HG02970 (cell line): ENCODE results near the gene CST5.
"Not testable (repeated sequence)": the region's sequence is repeated elsewhere in the genome, so short reads cannot be mapped to it uniquely, and the experiment has no call there.

ENCODE experiments used
- ATAC-seq: cut with Tn5 transposase; IDR thresholded peaks from one replicate; pipeline ENCODE4 v1.9.1; 2021; ENCODE audit warnings: mild to moderate bottlenecking, moderate library complexity, moderate number of reproducible peaks; ENCODE audit not compliant: unreplicated experiment, low FRiP score

The CST5 gene, protein sequence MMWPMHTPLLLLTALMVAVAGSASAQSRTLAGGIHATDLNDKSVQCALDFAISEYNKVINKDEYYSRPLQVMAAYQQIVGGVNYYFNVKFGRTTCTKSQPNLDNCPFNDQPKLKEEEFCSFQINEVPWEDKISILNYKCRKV

DNA sequence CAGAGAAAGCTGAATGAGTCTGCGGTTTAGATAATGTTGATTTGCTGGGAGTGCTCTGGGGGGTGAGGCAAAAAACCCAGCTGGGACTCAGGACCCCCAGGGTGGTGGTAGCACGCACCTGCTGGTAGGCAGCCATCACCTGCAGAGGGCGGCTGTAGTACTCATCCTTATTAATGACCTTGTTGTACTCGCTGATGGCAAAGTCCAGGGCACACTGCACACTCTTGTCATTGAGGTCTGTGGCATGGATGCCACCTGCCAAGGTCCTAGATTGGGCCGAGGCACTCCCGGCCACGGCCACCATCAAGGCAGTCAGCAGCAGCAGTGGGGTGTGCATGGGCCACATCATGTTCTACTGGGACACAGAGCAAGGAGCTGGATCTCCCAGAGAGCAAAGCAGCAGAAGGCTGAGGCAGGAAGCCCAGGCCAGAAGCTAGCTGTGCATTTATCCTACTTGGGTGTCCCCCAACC is at the start of gene CST5:
CST5 (minus strand) TSS at position 421 of the 471 bp plus-strand sequence; CDS start at position 349, 72 bp downstream.
- ATAC-seq: no peak

DNA sequence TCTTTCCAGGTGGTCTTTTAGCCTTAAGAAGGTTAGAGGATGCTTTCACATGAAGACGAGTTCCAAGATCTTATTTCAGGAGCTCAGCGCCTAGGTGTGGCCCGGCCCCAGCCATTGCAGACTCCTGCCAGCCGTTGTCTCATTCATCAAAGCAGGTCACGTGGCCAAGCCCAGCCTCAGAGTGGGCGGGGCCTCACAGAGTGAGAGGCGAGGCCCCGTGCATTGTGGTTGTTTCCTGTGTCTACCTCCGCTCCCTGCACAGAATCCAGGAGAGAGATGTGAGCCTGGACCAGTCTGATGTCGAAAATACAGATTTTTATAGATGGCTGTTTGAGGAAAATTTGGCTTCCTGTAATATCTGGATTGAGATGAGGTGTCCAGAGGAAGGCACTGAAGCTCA is 49.2 kb upstream of the CST5 start:
- ATAC-seq: no peak

DNA sequence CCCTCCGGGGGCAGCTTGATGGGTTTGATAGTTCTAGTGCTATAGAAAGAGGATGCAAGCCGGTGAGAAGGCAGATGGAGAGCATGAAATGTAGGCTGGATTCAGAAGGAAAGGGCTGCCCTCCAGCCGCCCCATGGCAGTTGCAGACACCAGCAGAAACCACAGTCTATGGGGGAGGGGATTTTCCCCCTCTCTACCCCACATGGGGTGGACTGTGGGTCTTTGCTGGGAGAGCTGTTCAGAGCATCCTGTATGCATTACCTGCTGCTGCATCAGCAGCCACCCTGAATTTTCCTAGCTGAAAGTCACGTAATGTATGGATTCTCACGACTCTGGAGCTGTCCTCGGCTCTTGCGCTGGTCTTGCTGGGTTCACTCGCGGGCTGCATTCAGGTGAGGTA is 48.8 kb upstream of the CST5 start:
- ATAC-seq: no peak

DNA sequence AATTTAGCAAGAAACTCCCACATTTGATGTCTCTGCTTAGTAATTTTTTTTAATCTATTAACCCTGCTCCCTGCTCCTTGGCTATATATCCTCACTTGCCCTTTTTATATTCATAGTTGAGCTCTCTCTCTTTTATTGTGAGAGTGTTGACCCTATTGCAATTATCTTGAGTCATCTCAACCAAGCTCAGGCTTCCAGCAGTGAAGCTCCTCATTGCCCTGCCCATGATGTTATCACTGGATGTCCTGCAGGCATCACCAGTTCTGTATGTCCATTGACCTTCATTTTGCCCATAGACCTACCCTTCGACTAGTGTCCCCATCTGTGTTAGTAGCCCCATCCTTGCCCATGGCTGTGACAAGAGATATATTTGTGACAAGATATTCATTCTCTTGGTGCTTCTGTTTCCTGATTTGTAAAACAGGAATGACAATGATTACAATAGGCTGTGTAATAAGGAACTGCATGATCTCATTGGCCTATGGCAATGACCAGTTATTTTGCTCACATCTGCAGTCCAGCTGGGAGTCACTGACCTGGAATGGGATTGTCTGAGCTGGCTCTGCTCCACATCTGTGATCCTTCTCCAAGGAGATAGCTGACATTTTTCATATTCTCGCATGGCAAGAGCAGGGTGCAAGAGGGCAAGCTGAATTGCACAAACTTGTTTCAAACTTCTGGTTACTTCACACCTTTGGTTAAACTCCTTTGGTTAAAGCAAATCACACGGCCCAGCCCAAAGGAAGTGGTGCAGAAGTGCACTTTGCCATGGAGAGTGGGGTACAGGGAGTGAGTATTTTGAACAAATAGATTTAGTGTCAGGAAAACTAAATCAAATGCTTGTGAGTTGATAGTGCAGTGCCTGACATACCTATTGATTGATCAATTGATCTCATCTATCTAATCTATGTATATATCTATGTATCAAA is 47.7 kb upstream of the CST5 start:
- no peak for ATAC-seq

DNA sequence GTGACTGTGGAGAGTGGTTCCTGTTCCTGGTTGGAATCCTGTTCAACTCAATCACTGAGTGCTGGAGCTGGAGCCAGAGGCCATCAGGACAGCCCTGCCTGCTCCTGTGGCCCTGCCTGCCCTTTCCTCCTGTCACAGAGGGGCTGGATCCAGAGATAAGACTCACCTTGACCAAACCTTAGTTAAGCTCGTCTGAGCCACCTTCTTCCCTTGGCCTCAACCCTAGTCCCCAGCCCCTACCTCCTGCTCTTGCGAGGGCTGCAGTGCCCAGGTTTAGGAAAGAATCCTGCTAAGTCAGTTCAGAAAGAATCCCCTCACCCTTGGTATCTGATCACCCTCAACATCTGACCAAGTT is 47.0 kb upstream of the CST5 start:
- no peak for ATAC-seq

DNA sequence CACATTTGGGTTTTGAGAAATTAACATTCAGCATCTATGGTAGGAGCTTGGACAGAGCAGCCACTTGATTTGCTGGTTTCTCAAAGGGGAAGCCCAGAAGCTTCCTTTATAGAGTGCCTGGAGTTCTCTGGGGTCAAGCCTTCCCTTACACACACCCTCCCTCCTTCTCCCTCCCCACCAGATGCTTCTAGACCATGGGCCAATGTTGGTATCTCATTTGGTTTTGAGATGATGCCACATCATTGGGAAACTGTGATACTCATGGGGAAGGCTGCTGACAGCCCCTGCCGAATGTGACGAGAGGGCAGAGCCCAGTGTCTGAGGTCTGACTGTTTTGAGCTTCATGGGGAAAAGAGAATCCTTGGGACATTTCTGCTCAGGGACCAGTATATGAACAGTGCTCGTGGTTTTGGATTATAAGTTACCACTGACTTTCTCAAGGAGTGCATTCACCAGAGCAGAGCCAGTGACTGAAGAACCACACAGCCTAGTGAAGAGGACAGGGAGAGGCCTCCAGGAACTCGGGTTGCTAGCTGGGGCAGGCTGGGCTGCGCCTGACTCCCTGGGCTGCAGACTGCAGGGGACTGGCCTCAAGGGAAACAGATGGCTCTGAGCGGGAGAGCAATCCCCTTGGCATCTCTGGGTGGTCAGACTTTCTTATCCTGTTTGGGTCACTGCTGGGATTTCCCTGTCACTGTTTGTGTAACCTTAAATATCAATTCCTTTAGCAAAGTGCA is 46.4 kb upstream of the CST5 start:
- ATAC-seq: no peak

DNA sequence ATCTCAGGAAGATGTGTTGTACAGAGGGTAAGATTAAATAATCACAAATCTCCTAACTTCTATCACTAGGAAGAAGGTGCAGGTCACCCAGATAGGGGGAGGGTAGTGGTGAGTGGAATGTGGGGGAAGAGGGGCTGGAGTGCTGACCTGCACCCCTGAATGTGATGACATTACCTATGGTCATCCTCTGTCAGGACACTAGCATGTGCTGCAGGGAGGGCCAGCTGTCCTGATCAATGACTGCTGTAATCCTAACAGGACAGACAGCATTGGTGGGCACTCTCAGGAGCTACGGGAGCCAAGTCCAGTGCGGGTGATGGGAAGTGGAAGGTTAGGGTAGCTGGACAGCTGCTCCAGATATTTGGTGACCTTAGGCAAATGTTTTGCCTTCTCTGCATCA is 45.2 kb upstream of the CST5 start:
- no peak for ATAC-seq

DNA sequence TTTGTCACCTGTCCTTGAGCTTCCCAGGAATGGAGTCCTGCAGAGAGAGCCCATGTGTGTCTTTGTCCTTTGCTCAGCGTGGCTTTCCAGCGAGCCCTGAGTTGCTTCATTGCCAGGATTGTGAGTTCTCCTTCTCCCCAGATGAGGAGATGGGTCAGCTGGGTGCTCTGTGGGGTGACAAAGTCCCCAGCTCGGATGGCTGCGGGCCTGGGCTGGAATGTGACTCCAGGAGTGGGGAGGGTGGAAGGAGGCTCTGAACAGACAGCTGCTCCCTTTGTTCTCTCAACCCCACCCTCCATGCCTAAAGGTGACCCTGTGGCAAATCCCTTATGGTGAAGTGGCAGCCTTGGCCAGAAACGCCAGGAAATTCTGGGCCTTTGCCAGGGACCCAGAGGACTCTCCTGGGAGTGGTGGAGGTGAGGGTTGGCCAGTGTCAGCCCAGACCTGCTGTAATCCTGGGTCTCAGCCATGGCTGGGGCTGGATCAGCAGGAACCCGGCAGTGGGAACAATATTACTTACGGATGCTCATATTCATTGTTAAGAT is 44.4 kb upstream of the CST5 start:
- no peak for ATAC-seq

DNA sequence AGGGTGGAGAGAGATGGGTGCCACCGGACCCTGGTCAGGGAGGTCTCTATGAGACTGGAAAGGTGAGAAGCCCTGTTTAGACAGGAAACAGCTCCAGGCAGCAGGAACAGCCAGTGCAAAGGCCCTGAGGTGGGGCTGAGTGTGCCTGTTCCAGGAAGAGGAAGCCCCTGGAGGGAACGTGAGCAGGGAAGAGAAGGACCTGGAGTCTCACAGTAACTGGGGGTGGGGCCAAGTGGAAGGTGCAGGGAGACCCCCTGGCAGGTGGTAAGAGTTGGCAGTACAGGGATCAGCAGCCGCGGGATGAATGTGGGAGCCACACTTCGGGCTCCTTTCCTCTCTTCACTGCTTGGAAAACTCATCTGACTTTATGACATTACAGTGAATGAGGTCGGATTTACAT is 43.8 kb upstream of the CST5 start:
- no peak for ATAC-seq

DNA sequence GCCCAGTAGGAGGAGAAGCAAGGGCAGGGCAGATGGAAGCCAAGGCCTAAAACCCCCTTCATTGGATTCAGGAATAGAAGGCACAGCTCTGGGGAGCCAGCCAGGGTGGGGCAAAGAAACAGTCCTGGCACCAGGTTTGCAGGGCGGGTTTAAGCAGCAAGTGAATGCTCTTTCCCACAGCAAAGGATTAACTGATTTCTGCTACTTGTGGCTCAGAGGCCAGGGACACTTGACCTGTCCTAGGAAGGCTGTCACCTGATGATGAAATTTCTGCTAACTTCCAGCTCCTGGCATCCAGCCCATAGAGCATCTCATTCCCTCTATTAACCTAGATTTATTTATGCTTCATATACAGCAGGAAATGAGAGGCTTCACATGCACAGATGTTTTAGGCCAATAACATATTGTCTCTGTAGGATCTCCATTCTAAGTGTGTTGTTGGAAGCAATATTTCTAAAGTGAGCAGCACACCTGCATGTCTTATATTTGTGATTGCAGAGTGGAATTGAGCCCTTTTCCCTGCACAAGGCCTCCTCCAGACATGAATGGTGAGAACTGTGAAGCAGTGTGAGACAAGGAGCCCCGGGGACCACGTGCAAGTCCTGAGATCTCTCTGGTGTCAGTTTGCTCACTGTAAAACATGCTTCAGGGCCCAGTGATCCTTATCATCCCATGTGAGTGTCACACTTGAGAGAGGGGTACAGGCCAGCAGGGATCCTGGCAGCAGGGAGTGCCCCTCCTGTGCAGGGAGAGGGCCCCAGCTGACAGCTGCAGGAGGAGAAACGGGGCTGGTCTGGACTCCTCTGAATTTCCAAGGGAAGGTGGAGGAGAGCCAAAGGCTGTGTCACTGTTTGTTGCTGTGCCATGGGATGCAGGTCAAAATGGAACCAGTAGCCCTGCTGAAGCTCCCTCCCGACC is 41.1 kb upstream of the CST5 start:
- ATAC-seq: no peak

DNA sequence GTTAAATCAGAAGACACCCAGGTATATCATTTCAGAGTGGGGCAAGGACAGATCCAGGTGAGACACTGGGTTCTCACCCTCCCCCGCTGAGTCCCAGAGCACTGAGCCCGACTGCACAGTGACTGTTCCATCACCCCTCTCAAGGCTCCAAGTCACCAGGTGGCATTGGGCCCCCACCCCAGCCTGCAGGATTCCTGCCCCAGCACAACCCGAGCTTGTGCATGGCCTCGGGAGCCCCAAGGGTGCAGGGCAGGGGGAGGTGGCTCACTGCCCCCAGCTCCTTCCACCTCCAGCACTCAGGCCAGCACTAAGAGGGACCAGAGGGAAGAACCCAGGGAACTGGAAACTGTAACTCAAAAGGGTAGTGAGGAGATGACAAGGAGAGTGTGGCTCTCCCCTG is 39.3 kb upstream of the CST5 start:
- ATAC-seq: no peak

DNA sequence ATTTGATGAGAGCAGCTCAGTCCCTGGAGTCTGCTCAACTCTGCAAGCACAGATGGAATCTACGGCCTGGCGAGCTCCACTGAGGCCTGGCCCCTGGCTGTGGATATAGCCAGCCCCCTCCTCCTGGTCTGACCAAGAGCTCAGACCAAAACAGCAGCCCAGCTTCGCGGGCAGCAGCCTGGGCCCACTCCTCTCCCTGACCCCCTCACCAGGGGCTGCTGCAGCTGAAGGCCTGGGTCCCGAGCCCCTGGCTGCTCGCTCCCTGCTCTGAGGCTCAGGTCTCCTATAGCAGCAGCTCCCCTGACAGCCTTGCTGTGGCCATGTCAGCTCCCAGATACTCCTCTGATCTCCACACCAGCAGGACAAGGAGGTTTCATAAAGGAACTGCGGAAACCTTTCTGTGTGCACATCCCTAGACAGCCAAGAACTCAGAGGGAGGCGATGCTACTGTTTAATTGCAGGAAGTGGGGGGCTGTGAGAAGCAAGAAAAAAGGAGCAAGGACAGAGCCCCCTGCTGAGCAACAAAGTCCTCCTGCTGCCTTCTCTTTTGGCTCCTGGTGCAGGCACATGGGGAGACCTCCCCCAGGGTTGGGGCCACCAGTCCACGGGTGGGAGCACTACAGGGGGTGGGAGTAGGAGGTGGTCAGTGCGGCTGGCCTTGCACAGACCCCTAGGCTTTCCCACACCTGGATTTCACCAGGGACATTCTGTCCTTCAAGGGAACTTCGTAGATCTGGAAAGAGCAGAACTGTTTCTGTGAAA is 38.7 kb upstream of the CST5 start:
- ATAC-seq: no peak

DNA sequence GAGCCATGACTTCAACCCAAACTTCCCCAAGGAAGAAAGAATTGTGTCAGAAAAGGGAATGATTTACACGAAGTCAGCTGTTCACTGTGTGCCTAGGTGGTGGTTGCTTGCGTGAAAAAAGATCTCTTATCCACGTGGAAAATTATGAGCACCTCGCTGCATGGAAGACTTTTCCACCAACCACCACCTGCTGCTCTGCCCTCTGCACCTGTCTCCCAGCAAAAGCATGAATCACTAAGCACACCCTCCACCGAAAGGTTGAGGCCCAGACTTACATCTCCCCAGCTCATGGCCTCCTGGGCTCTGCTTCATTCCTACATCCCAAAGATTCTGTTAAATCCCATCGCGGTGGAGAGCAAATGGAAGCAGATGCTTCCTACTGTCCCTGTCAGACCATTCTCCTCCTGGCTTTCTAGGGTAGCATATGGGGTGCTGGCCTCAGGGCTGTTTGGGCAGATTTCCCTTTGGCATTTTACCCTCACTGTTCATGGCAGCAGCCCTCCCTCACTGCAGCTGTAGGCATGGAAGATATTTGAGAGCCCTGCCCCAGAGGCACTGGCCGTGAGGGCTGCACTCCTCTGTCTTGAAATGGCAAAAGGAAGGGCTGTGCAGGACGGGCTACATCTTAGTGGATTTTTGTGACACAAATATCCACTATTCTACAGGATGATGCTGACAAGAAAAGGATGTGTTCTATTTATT is 37.6 kb upstream of the CST5 start:
- ATAC-seq: no peak

DNA sequence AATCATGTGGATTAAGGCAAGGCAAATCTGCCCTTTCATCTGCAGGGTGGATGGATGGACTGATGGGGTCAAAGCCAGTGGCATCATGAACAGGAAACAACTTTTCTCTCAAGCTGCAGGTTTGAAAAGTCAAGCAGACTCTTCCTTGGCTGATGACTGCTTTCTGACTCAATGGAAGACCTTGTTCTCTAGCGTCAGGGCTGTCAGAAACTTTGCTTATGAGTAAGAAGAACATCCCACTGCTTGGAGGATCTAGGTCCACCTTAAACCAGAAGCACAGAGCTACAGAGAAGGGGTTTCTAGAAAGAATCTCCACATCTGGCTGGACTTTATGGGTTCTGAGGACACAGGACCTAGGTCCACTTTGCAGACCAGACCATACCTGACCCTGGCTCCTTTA is 36.3 kb upstream of the CST5 start:
- ATAC-seq: no peak

DNA sequence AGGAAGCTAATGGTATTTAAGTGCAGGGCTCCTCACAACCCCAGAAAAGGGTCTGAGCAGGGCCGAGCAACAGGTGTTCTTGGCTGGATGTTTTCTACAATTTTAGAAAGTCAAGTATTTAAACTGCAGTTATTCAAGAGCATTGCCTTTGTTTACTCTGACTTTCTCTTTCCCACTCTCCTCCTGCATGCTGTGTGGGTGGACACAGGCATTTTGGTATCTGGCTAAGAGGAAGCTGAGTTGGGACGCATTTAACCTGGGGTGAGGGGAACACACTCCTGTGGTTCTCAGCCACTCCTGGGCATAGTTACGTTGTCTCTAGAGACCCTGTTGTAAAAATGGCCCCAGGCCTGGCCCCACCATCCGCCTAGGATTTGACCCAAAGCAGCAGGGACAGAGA is 34.9 kb upstream of the CST5 start:
- not testable (repeated sequence) for ATAC-seq

DNA sequence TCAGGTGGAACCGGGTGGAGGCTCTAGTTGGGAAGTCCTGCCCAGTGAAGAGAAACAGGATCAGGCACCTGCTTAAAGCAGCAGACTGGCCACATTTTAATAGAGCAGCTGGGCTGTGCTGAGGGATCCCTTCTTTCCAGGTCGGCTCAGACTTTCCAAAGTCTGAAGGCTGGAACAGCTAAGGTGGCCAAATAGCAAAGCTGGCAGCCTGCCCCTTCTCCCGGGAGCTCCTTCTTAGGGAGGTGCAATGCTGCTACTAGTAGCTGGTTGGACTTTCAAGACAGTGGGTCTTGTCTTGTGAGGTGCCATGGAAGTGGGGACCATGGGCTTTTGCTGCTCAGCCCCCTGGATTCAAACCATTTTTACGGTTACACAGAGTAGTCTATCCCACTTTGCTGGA is 30.7 kb upstream of the CST5 start:
- no peak for ATAC-seq

DNA sequence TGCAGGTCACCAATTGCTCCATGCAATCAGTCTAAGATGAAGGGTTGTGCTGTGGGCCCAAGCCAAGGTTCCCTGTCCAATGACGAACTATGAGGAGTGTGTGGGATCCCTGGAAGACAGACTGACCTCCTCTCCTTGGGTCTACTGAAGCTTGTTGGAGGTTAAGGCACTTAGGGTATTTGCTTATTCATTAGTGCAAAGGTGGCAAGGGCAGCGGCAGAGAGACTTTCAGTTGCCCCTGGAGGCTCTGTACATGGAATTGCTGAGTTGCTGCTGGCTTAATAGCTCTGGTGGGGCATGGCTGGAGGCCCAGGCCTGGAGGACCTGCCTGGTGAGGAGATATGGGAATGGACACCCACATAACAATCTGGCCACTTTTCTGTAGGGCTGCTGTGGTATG is 29.8 kb upstream of the CST5 start:
- ATAC-seq: no peak

DNA sequence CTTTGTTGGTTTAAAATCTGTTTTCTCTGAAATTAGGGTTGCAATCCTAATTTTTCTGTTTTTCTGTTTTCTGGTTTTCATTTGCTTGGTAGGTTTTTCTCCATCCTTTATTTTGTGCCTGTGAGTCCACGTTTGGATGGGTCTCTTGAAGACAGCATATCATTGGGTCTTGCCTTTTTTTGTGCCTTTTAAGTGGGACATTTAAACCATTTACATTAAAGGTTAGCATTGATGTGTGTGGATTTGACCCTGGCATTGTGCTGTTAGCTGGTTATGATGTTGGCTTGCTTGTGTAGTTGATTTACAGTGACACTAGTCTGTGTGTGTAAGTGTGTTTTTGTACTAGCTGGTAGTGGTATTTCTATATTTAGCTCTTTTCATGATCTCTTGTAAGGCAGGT is 28.0 kb upstream of the CST5 start:
- ATAC-seq: no peak

DNA sequence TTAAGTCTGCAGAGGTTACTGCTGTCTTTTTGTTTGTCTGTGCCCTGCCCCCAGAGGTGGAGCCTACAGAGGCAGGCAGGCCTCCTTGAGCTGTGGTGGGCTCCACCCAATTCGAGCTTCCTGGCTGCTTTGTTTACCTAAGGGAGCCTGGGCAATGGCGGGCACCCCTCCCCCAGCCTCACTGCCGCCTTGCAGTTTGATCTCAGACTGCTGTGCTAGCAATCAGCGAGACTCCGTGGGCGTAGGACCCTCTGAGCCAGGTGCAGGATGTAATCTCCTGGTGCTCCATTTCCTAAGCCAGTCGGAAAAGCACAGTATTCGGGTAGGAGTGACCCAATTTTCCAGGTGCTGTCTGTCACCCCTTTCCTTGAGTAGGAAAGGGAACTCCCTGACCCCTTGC is 22.8 kb upstream of the CST5 start:
- not testable (repeated sequence) for ATAC-seq
